Stimulated activated CD8-positive, alpha-beta memory T cell treated with anti-CD3 and anti-CD28 coated beads, Interleukin-4, amount 100 ng/mL, for 1 hour (primary cell): ENCODE results near the gene RNF225.
"Not testable (repeated sequence)": the region's sequence is repeated elsewhere in the genome, so short reads cannot be mapped to it uniquely, and the experiment has no call there.

Source experiments
- DNase-seq, 2 donors: peaks; one replicate each; pipeline ENCODE4 v3.0.0-alpha.2; 2020; ENCODE audit warnings: low read depth in 2 of 2, low spot score in 1 of 2

Gene RNF225

DNA sequence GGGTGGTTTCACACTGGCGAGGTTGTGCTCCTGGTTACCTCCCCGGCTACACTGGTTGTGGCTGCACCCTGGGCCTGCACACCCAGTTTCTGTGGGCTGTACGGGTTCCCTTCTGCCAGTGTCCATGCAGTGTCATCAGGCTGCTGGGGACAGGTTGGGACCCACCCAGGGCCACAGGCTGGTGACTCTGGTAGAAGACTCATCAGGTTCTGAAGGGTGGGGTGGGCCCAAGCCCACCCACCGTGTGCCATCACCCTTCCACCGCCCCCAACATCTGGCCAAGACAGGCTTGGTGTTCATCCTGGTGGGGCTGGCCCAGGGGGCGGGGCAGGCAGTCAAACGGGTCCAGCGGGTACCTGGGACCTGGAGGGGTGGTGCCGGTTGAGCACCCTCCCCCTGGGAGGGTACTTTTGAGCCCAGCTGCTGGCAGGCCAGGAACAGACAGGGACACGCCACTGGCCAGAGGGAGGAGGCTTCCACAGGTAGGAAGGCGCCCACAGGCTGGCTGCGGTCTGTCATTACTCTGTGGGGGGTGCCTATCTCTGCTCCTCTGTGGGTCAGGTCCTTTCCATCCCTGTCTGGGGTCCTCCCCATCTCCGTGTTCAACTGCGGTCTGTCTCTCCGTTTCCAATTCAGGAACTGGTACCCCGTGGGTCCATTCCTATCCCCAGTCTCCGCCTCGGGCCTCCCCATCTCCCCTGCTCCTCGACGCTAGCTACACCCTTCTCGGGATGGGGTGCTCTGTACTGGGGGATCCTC is at the start of gene RNF225:
Gene RNF225 (plus strand): TSS at position 437 of the 759 bp plus-strand sequence. CDS start 434 bp downstream, outside the sequence.
- DNase-seq = no peak

DNA sequence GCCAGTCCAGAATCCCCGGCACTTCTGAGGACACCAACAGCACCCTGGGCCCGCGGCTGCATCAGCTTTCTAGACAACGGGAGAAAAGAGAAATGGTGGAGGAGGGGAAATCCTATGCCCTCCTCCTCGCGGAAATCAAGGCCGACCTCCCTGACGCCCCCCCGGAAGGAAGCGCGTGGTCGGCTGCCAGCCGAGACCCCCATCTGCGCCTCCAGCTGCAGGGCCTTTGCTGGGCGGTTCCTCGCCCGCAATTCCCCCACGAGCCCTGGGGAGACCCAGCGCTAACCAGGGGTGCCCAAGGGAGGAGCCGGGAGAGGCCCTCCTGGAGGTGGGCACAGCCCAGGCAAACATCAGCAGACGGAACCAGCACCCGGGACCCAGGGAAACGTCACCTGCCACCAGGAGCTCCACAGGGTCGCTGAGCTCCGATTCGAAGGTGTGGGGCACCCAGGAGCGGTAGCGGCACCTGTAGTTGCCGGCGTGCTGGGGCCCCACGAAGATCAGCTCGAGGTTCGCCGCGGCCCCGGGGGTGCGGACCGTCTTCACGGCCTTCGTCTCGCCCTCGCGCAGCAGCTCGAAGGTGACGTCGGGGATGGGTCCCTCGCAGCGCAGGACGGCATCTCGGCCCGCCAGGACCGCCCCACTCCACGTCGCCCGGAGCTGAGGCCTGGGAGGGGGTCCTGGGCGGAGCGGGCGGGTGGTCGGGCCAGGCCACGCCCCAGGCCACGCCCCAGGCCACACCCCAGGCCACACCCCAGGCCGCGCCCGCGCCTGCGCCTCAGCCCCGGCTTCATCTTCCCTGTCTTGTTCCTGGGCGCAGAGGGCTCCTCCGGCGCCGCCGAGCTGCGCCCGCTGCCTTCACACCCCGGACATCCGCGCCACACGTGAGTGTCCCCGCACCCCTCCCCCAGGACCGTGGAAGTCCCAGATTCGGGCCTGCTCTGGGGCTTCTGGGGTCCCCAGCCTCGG is 48.2 kb upstream of the RNF225 start:
- DNase-seq = peak in 1 of 2 donors; percentile 57

DNA sequence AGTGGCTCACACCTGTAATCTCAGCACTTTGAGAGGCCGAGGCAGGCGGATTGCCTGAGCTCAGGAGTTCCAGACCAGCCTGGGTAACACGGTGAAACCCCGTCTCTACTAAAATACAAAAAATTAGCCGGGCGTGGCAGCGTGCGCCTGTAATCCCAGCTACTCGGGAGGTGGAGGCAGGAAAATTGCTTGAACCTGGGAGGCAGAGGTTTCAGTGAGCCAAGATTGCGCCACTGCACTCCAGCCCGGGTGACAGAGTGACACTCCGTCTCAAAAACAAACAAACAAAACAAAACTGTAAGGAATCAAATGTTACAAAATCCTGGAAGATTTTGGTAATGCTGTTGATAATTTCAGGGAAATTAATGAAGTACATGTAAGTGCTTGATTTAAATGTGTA is 47.4 kb upstream of the RNF225 start:
- not testable (repeated sequence) for DNase-seq

DNA sequence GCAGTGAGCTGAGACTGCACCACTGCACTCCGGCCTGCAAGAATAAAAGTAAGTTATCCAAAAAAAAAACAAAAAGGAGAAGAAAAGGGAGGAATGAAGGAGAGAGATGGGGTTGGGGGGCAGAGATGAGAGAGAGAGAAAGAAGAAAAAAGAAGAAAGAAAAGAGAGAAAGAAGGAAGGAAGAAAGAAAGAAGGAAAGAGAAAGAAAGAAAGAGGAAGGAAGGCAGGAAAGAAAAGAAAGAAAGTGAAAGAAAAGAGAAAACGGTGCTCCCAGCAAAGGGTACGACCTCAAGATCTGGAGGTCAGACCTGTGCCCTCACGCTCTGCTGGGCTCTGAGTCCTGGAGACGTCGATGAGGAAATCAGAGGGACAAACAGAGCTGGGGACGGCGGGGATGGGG is 45.9 kb upstream of the RNF225 start:
- no peak for DNase-seq

DNA sequence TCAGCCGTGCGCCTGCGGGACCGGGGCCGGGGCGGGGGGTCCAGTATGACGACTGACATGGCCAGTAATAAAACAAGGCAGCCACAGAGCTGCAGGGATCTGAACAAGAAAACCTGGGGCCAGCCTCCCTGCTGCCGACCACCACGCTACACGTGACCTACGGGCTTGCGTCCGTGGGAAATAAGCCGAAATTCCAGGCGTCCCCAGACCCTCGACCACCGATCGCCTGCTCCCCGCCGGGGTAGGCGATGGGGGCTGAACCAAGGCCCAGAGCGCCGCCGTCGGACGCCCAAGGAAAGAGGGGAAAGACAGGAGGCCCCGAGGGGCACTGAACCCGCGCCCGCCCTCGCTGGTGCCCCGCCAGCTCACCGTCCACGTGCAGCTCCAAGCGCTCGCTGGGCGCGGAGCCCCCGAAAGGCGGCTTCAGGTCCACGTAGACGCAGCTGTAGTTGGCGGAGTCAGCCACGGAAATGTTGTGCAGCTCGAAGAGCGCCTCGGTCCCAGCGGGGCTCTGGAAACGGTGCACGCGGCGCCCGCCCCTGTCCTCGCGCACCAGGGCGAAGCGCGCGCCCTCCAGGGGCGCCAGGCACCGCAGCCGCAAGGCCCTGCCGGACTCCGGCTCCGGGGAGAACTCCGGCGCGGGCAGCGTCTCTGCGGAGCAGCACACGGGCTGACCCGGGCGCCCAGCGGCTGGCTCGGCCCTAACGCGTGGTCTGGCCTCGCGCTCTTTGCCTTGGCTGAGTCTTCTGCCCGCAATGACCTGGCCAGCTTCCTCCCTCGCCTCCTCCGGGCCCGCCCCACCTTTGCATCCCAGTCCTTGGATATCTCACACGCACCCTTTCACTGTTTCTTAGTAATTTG is 45.2 kb upstream of the RNF225 start:
- no peak for DNase-seq

DNA sequence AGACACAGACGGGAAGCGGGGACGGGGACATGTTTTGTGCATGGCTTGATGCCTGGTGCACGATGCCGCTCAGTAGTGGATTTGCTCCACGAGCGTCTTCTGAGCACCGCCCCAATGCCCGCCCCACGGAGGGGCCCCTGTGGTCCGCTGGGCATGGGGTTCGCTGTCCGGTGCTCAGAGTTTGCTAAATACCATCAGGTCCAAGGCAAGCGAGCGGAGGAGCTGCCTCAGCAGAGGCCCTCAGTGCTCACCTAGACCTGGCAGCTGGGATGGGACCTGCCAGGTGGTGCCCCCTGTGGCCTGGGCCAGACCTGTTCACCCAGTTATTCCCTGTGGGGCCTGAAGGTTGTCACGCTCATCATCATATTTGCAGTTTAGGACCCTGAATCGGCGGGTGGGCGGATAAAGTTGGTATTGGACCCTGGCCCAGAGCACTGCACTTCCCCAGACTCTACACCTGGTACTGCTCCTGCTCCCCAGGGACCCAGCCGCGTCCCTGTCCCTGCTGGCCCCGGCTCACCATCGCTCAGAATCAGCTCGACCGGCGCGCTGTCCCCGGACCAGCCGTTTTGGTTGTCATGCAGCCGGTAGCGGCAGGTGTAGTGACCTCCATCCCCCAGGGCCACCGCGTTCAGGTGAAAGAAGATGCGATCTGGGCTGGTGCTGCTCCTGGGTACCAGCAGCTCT is 44.4 kb upstream of the RNF225 start:
- no peak for DNase-seq

DNA sequence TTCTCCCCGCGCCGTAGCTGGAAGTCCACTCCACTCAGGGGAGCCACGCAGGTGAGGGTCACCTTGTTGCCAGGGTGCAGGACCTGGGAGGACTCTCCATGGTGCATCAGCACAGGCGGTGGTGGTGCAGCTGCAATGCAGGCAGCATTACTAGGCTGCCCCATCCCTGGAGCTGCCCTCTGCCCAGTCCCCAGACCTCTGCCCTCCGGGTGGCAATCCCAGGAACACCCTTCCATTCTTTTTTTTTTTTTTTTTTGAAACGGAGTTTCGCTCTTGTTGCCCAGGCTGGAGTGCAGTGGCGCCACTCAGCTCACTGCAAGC is 43.9 kb upstream of the RNF225 start:
- DNase-seq = no peak

DNA sequence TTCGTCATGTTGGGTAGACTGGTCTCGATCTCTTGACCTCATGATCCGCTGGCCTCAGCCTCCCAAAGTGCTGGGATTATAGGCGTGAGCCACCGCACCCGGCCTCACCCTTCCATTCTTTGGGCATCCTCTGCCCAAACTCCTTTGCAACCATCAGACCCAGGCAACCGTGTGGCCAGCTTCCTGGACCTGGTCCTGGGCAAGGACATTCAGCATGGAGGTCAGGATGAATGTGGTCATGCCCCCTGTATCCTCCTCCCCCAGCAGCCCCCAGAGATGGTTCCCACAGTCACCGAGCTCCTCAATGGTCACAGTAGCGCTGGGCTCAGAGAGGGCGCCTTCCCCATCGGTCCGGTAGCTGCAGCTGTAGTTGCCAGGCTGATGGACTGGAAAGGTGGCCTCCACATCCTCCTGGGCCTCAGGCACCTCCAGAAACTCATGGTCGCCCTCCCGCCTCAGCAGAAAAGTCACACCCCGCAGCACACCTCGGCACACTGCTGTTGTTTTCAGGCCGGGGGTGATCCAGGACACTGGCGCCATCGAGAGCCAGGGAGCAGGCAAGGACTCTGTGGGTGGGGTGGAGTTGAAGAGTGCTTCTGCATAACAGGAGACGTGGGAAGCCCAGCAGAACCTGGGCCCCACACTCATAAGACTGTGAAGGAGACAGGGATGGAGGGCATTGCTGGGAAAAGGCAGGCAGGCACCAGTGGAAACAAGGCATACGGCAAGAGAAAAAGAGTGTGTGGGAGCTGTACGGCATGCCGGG is 43.3 kb upstream of the RNF225 start:
- DNase-seq = no peak

DNA sequence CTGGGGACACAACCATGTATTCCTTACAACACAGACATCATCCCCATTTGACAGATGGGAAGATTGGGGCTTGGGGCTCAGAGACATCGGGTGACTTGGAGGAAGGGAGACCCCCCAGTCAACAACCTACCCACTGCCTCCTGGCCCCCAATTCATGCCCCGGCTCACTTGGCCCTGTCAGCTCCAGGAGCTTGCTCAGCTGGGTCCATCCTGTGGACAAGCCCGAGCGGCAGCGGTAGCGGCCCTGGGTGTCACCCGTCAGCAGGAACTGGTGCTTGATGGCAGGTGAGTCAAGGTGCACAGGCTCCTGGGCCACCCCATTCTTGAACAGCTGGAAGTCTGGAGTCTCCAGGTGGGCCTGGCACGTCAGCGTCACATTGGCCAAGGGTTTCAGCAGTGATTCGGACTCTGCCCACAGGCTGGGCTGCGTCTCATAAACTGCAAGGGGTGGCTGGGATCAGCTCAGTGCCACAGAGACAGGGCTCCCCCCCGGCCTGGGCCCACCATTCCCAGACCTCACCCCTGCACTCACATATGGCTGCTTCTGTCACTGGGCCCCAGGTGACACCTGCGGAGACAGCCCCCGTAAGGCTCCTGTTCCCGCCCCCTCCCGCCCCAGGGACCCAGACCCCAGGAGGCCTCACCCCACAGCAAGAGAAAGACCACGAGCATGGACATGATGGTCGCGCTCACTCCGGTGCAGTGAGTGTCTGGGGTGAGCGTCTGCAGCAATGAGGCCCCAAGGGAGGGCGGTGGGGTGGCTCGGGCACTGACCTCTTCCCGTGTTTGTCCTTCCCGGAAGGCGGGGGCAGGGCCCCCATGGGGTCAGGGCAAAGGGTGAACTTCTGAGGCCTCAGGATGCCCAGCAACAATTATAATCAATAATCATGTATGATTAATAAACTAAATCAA is 42.4 kb upstream of the RNF225 start, which contains the start of gene A1BG:
Gene A1BG (minus strand): TSS at position 733 of the 912 bp plus-strand sequence. CDS start 55 bp downstream, at position 678.
- DNase-seq = no peak

DNA sequence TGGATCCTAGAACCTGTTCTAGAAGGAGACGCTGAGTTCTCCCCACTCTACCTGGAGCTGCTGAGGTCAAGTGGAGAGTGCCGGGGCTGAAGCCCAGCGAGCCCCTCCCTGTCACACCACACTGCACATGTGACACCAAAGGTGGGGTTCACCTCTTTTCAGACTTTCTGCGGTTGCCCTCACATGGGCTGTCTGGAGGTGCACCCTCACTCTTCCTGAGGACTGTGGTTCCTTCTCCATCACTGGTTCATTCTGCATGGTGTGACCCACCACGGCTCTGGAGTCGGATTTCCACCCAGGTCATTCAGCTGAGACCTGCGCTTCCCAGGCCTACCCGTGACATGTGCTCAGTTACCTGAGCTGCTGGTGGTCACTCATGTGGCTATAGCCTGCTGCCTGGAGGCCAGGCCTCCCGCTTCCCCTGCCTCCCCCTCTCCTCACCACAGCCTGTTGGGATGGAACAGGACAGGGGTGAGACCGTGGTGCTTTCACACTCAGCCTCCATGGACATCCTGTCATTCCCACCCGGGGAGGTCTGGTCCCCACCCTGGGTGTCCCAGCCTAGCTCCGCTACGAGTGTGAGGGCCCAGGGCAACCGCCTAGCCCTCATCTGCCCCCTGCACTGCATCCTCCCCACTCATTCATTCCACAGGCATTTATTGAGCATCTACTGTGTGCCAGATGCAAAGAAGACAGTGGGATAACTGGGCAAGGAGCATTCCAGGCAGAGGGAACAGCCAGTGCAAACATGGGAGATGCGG is 41.6 kb upstream of the RNF225 start:
- DNase-seq = no peak

DNA sequence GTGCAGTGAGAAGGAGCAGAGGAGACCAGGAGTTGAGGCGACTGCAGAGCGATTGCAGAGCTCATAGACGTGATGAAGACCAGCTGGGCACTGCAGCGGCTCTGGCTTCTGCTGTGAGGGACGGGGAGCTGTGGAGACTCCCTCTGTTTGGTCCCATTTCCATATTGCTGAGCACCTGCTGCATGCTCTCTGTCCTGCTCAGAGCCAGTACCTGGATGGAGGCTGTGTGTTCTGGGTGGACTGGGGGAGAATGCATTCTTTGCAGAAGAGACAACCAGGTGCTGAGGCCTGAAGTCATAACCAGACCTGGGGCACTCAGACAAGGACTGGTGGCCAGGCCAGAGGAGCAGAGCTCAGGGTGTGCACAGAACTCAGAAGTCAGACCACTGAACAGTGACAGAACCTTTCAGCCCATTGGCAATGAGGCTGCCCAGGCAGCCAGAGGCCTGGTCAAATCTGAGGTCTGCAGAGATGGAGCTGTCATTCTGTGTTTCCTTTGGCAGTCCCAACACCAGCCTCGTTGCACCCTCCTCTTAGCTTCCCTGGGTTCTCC is 40.9 kb upstream of the RNF225 start:
- DNase-seq = no peak

DNA sequence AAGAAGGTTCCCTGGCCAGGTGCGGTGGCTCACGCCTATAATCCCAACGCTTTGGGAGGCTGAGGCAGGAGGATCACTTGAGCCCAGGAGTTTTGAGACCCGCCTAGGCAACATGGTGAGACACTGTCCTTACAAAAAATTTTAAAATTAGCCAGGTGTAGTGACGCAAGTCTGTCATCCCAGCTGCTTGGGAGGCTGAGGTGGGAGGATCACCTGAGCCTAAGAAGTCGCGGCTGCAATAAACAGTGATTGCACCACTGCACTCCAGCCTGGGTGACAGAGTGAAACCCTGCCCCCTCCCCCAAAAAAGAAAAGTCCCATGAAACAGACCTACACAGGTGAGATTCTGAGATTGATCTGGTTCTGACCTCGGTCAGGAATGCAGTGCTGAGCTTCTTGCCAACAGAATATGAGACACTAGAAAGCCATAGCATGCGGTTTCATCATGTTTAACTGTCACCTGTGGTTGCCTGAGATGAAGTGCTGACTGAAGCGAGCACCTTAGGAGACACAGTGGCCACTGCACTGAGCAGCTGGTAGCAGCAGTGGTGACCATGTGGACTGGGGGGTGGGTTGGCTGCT is 40.1 kb upstream of the RNF225 start:
- DNase-seq = no peak

DNA sequence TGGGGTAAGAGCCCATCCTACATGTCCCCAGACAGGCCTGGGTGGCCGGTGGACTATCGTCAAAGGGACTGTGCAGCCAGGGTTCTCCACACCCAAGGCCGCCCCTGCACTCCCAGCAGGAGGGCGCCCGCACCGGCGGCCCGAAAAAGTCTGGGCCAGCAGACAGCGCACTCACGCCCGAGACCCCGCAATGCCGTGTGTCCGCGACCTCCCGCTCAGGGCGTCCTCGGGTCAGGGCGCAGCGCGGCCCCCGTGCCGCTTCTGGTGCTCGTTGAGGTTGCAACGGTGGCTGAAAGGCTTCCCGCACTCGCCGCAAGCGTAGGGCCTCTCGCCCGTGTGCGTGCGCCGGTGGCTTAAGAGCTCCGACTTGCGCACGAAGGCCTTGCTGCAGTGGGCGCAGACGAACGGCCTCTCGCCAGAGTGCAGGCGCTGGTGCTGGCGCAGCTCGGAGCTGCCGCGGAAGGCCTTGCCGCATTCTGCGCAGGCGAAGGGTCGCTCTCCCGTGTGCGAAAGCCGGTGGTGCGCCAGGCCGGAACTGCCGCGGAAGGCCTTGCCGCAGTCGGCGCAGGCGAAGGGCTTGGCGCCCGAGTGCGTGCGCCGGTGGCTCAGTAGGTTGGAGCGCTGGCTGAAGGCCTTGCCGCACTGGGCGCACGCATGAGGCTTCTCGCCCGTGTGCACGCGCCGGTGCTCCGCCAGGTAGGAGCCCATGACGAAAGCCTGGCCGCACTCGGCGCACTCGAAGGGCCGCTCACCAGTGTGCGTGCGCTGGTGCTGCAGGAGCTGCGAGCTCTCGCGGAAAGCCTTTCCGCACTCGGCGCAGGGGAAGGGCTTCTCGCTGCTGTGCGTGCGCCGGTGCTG is 39.3 kb upstream of the RNF225 start:
- DNase-seq = no peak

DNA sequence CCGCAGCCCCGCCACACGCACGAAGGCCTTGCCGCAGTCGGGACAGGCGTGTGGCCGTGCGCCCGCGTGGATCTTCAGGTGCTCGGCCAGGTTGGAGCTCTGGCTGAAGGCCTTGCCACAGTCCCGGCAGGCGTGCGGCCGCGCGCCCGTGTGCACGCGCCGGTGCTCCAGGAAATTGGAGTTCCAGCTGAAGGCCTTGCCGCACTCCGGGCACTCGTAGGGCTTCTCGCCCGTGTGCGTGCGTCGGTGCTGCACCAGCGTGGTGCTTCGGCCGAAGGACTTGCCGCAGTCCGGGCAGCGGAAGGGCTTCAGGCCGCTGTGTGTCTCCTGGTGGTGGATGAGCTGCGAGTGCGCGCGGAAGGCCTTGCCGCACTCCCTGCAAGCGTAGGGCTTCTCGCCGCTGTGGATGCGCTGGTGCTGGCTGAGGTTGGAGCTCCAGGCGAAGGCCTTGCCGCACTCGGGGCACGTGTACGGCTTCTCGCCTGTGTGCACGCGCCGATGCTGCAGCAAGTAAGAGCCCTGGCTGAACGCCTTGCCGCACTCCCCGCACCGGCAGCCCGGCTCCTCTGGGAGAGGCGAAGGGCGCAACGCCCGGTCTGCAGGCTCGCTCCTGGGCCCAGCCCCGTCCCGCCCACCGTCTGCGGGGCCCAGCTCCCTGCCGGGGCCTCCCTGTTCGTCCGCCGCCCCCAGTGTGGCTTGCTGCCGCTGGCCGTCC is 38.5 kb upstream of the RNF225 start:
- no peak for DNase-seq

DNA sequence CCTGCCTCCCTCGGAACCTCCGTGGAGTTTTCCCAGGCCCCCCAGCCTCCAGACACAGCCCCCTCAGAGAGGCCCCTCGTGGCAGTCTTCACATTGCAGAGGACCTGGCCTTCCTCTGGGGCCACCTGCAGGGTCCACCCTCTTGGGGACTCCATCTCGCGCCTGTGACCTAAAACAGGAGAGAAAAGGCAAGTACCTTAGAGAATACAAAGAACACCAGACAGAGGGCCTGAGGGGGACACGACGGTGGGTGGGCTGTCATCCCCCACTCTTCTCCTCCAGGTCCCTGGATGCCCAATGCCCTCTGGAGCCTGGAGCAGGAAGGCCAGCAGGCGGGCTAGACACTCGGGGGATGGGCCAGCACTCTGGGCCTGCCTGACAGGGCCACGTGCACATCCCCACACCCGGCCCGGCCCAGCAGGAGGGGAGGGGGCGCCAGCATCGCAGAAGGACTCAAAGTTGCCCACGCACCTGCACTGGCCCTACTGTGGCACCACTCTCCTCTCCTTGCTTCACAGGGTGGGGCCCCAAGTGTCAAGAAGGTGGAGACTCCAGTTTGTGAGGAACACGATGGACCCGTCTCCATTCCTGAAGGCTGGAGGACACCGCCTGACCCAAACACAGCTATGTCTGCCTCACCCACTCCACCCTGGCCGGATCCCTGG is 37.8 kb upstream of the RNF225 start:
- no peak for DNase-seq
